Upper lobe of left lung (tissue), 4 donors: ENCODE data around the gene PAQR7.

Experiments used
- EP300 ChIP-seq, 4 donors: sonication (generic); formaldehyde crosslinking; IDR thresholded peaks; one replicate each; pipeline ENCODE4 v1.5.1; 2017; ENCODE audit warnings: antibody characterized with exemption in 4 of 4, control low read depth in 2 of 4
- POLR2A ChIP-seq, 4 donors: fragments of 450-650 bp; IDR thresholded peaks; one replicate each; pipeline ENCODE4 v1.5.1; 2016 to 2017; ENCODE audit warnings: antibody characterized with exemption in 4 of 4, mild to moderate bottlenecking in 2 of 4
- POLR2AphosphoS5 ChIP-seq, 2 donors: sonication (generic); formaldehyde crosslinking; IDR thresholded peaks; one replicate each; pipeline ENCODE4 v1.5.1; 2017; ENCODE audit warnings: antibody characterized with exemption in 2 of 2
- TF ChIP-seq, protein P1 (sequence below), 6 experiments: fragments of 450-650 bp in 4 of 6; fragments of 200-600 bp in 2 of 6; sonication (generic) in 2 of 6; IDR thresholded peaks; one replicate each; pipeline ENCODE4 v1.5.1; 2016 to 2019; ENCODE audit warnings: antibody characterized with exemption in 6 of 6

DNA sequence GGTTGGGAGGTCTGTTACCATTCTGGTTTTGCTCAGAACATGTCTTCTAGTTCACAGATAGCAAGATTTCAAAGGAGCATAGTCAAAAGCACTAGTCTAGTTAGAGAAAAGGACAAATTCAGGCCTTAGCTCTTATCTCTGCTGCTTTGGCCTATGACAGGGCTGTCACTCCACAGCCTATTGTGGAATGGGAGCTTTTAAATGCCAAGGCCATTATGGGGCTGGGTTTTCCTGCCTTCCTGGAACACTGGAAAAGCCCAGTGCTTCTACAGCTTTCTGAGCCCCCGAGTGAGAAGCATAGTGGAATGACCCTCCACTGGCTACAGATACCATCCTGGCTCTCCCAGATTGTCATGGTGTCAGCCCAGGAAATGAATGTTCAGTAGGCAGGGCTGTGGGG, 46.5 kb downstream of the PAQR7 start:
- TF ChIP-seq, protein P1, sequence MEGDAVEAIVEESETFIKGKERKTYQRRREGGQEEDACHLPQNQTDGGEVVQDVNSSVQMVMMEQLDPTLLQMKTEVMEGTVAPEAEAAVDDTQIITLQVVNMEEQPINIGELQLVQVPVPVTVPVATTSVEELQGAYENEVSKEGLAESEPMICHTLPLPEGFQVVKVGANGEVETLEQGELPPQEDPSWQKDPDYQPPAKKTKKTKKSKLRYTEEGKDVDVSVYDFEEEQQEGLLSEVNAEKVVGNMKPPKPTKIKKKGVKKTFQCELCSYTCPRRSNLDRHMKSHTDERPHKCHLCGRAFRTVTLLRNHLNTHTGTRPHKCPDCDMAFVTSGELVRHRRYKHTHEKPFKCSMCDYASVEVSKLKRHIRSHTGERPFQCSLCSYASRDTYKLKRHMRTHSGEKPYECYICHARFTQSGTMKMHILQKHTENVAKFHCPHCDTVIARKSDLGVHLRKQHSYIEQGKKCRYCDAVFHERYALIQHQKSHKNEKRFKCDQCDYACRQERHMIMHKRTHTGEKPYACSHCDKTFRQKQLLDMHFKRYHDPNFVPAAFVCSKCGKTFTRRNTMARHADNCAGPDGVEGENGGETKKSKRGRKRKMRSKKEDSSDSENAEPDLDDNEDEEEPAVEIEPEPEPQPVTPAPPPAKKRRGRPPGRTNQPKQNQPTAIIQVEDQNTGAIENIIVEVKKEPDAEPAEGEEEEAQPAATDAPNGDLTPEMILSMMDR (IDR thresholded peaks at IDR 0.05), result no peak
- TF ChIP-seq POLR2A (IDR thresholded peaks at IDR 0.05) (no peak), EP300 (IDR thresholded peaks at IDR 0.05) (no peak), POLR2AphosphoS5 (IDR thresholded peaks at IDR 0.05) (no peak)
